ENCODE results near the gene GPR107.

GPR107 gene

DNA sequence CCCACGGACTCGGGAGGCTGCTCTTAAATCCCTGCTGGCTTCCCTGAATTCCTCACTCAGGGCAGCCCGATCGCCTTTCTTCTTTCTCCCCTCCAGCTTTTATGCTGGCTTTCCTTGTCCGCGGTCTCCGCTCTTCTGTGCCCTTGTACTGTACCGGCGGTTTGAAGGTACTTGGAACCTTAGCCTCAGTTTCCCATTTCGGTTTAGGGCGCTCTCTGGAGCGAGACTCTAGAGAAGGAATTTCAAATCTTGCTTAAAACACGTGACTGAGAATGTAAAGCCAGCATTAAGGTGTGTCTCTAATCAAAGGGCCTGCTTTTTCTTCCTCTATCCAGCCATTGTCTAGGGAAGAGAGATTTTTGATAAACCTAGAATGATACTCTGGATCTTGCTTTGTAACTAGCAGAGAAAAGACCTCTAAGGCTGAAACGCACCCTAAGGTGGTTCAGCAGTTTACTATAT, 650 bp downstream of the GPR107 start:
- DNase-seq (ENCODE audit: low read depth, low spot score), result peak; percentile 37

DNA sequence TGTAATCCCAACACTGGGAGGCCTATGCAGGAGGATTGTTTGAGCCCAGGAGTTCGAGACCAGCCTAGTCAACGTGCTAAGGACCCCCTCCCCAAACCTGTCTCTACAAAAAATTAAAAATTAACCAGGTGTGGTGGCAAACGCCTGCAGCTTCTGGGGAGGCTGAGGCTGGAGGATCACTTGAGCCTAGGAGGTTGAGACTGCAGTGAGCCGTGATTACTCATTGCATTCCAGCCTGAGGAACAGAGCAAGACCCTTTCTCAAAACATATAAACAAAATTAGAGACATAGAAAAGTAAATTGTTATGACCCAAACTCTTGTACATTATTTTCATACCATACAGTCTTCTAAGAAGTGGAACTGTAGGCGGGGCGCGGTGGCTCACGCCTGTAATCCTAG, 1.1 kb downstream of the GPR107 start:
- no peak for DNase-seq (ENCODE audit: low read depth, low spot score)

GRCh38 chr9:130058154-130058553, 4.4 kb downstream of the GPR107 start:
- peak; percentile 12 for DNase-seq (ENCODE audit: low read depth, low spot score)

DNA sequence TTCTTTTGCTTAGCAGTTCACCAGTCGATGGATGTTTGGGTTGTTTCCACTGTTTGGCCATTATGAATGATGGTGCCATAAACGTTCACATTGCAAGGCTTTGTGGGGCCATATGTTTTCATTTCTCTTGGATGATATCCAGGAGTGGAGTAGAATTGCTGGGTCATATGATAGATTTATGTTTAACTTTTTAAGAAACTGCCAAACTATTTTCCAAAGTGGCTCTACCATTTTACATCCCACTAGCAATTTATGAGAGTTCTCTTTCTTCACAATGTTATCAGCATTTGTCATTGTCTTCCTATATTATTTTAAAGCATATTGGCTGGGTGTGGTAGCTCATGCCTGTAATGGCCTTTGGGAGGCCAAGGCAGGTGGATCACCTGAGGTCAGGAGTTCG, 5.2 kb downstream of the GPR107 start:
- DNase-seq (ENCODE audit: low read depth, low spot score), result no peak

- no peak for DNase-seq (ENCODE audit: low read depth, low spot score)
Measured at GRCh38 chr9:130060296-130060695, 6.6 kb downstream of the GPR107 start.

- no peak for DNase-seq (ENCODE audit: low read depth, low spot score)
Measured at GRCh38 chr9:130062750-130063149, 9.0 kb downstream of the GPR107 start.

DNA sequence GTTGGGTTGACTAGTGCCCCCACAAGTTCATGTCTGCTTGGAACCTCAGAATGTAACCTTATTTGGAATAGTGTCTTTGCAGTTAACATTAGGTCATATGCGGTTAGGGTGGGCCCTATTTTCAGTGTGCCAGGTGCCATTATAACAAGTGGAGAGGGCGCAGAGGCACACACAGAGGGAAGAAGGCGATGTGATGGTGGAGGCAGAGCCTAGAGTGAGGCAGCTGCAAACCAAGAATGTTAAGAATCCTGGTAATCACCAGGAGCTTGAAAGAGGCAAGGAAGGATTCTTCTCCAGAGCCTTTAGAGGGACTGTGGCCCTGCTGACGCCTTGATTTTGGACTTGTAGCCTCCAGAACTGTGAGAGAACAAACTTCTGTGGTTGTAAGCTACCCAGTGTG, 10.9 kb downstream of the GPR107 start:
- peak; percentile 11 for DNase-seq (ENCODE audit: low read depth, low spot score)

- DNase-seq (ENCODE audit: low read depth, low spot score), result no peak
Measured at GRCh38 chr9:130069048-130069447, 15.3 kb downstream of the GPR107 start.

GRCh38 chr9:130072515-130073235, 19.0 kb downstream of the GPR107 start:
- DNase-seq (ENCODE audit: low read depth, low spot score), result peak; percentile 14

DNA sequence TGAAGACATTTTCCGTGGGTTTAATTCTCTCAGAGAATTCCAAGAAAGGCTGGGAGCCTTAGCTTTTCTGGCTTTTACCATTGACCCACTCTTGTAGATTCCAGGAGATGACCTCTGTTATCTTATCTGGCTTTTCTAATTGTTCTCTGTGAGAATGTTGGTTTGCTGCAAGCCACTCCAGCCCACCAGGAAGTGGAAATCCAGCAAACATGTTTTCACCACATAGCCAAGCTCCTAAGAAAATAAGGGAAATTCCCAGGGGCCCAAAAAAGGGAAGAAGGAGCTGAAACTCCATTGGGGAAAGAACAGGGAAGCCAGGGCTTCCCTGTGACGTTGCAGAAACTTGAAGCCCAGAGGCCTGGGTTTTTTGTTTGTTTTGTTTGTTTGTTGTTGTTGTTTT, 19.7 kb downstream of the GPR107 start:
- DNase-seq (ENCODE audit: low read depth, low spot score), result peak; percentile 69

- no peak for DNase-seq (ENCODE audit: low read depth, low spot score)
Measured at GRCh38 chr9:130078547-130078946, 24.8 kb downstream of the GPR107 start.

- no peak for DNase-seq (ENCODE audit: low read depth, low spot score)
Measured at GRCh38 chr9:130084337-130084736, 30.6 kb downstream of the GPR107 start.

DNA sequence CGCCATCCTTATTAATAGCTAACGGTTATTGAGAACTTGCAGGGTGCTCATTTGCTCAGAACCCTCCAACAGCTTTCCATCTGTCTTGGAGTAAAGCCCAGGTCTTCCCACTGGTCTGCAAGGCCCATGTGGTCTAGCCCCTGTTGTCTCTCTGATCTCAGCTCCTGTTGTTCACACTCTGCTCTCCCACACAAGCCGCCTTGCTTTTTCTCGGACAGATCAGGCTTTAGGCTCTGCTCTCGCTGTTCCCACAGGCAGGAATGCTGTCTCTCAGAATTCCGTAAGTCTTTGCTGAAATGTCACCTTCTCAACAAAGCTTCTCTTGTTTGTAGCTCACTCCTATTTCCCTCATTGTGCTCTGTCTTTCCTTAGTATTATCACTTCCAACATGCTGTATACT, 34.3 kb downstream of the GPR107 start:
- no peak for DNase-seq (ENCODE audit: low read depth, low spot score)

DNA sequence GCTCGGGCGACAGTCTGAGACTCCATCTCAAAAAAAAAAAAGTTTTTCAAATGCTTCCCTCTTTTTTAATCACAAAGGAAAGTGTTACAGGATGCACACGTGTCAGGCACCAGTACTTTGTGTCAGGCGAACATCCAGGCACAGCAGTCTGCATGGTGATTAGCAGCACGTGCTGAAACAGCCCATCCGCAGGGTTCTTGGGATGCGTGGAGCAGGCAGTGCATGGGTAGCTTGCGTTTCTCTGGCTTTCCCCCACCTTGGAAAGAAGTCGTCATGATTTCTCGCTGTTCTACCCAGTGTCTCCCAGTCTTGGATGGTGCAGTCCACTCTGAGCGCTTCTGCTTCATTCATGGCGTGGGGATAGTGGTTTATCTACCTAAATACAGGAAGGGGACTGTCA, 35.4 kb downstream of the GPR107 start:
- no peak for DNase-seq (ENCODE audit: low read depth, low spot score)

- DNase-seq (ENCODE audit: low read depth, low spot score), result no peak
Measured at GRCh38 chr9:130090915-130091314, 37.2 kb downstream of the GPR107 start.

DNA sequence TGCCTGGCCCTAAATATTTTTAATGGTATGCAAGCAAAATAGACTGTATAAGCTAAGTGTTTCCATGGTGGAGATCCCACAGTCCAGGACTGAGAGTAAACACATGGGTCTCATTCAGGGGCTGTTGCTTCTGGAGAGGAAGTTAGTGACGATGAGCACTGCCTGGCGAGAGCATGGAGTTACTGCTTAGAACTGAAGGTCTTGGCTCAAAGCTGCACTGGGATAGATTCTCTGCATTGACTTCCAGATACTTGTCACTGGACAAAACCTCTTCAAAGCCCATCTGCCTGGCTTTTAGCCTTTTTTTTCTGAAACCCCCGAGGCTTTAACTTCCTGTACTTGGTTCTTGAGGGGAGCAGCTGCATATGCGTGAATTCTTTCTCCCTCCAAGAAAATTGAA, 39.2 kb downstream of the GPR107 start:
- DNase-seq (ENCODE audit: low read depth, low spot score), result no peak

DNA sequence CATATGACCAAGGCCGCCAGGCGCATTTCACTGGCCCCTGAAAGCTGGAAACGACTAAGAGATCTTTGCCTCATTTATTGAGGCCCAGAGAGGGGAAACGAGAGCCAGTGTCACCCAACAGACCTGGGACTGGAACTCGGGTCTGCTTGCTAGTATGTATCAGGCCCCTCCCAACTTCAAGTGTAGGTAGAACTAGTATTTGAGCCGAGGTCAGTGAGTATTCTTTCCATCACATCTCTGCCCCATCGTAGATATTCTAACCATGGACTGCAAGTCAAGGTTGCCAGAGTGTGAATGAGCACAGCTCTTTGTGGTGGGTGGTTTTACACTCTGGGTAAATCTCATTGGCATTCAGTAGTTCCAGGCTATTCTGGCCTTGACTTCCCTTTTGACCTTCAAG, 42.2 kb downstream of the GPR107 start:
- DNase-seq (ENCODE audit: low read depth, low spot score), result no peak

DNA sequence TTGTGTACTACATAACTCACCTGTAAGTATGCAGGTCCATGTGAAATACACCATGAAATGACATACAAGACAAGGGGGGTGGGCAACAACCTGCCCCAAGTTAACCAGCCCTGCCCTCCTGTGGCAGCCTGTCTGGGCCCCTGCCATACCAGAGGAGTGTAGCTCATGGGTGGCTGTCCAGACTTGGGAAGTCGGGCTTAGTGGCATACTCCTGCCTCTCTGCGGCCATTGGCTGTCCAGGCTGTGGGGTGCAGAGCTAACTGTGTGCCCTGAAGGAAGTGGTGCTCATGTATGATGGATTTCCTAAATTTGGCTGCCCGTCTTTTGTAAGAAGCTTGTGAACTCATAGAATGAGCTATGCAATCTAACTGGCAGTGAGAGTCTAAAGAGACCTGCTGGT, 47.0 kb downstream of the GPR107 start:
- no peak for DNase-seq (ENCODE audit: low read depth, low spot score)

DNA sequence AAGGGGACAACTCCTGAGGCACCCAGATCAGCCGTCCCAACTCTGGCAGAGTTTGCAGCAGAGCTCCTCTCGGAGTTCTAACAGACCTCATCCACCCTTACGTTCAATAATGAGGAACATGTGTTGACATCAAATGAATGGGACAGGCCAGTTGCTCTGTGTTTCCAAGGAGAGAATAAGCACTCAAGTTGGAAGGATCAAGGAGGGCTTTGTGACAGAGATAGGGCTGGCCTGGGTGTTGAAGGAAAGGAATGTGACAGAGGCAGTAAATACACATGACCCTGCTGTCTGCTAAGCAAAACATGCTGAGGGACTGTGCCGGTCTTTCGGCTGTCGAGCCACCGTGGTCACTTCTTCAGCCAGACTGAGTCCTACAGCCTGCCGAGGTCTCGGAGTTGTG, 48.2 kb downstream of the GPR107 start:
- no peak for DNase-seq (ENCODE audit: low read depth, low spot score)

DNA sequence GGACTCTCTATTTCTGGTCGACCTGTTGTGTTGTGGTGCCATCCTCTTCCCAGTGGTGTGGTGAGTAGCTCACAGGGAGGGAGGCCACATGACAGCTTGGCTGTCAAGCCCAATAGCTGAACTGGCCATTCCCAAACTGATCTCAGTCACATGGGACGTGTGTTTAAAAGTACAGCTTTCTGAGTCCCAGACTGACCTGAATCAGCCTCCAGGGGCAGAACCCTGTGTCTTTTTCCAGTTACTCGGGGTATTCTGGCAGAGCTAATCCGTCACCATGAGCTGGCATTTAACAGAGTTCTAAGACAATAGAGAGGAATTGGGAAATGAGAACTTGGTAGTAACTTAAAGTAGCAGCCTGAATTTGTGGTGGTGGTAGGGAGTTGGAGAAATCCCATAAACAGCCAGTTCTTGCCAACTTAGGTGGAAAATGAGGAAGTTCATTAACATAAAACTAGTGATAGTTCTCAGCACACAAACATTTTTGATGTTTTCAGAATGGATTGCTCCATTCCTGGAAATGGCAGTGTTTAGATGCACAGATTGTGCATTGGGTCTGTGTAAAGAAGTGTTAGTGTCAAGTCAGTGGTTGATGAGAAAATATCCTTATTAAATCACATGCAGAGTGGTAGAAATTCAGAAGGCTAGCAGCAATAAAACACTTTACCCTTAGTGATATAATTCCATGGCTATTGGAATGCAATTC, 50.9 kb downstream of the GPR107 start:
- DNase-seq (ENCODE audit: low read depth, low spot score), result peak; percentile 26

DNA sequence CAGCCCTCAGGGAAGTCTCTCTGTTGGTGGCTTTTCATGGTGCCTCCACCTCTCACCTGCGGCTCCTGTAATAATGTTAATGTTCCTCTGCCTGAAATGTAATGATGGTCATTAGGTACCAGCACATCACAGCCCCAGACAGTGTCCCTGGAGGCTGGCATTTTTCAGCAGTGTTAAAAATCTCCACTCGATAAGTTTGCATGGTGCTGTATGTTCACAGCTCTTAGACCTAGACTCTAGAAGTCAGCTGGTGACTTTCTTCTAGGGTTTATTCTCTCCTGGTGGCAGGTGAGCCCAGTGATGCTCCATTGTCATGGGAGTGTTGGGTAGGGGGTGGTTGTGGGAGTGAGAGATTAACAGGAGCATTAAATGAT, 53.1 kb downstream of the GPR107 start:
- DNase-seq (ENCODE audit: low read depth, low spot score), result no peak

DNA sequence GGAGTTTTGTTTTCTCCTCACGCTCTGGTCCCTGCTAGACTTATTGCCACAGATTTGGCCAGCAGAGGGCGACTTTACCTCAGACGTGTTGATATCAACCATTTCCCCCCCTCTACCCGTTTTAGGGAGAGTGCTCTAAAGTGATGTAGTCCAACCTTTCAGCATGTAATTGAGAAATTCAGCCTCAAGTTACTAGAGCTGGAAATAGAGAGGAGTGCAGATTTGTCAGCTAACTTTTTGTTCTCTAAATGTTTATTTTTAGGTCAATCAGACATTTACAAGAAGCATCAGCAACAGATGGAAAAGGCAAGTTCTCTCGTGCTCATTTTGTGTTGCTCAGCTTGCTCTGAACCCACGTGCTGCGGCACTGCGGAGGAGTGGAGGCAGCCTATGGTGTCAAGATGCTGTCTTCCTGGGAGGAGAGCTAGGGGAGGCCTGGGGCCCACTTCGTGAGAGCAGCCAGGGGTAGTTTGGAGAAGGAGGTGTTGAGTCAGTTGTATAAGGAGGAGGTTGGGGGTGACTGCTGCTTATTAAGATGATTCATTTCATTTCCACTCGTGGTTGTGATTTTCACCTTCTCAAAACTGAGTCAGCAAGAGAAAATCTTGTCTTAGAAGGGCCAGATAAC, 53.6 kb downstream of the GPR107 start:
- peak; percentile 91 for DNase-seq (ENCODE audit: low read depth, low spot score)

DNA sequence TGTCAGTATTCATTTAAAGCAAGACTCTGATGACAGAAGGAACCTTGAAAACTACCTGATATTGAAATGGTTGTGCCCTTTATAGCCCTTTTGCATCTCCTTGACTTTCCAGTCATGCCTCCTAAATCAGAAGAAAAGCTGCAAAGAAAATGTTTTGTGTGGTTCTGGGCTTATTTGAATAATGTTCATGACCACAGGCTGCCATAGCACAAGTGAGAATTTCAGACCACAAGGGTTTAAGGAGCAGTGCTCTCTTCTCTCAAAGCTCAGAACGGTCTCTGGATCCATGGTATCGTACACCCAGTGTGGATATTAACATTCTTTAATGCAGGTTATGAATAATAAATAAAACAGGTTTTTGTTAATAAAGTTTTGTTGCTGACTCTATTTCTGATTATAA, 54.2 kb downstream of the GPR107 start:
- DNase-seq (ENCODE audit: low read depth, low spot score), result peak; percentile 52
